Gastroesophageal sphincter (tissue), 4 donors: ENCODE measurements around the gene TMEM30A. TPM values are rescaled to one million over a fixed set of nuclear protein-coding genes. Genes with fewer than 3 reads are reported as not detected.

Source experiments
- ATAC-seq: fragments of 150-250 bp; one replicate; pipeline ENCODE4 v1.9.1; 2016; ENCODE audit warnings: mild to moderate bottlenecking, moderate library complexity
- H3K27ac ChIP-seq, 4 donors: fragments of 200-600 bp; sonication (generic) in 3 of 4; 1 replicate in 3 of 4; 2 replicates in 1 of 4; pipeline ENCODE4 v1.5.1; 2016 to 2019
- H3K27me3 ChIP-seq: fragments of 200-600 bp; sonication (generic); one replicate; pipeline ENCODE4 v1.5.1; 2019
- H3K36me3 ChIP-seq, 2 donors: fragments of 200-600 bp; sonication (generic); one replicate each; pipeline ENCODE4 v1.5.1; 2019; ENCODE audit warnings: control low read depth in 1 of 2
- H3K4me1 ChIP-seq, 3 donors: fragments of 200-600 bp; sonication (generic); 1 replicate in 2 of 3; 2 replicates in 1 of 3; pipeline ENCODE4 v1.5.1; 2016 to 2019; ENCODE audit warnings: control low read depth in 2 of 3
- H3K4me3 ChIP-seq, 2 donors: fragments of 200-600 bp; sonication (generic); one replicate each; pipeline ENCODE4 v1.5.1; 2019; ENCODE audit warnings: mild to moderate bottlenecking in 1 of 2, moderate library complexity in 1 of 2
- H3K9me3 ChIP-seq, 3 donors: fragments of 200-600 bp; sonication (generic); one replicate each; pipeline ENCODE4 v1.5.1; 2017 to 2019; ENCODE audit warnings: control low read depth in 2 of 3
- CTCF ChIP-seq, 4 experiments: fragments of 200-600 bp in 2 of 4; fragments of 450-650 bp in 2 of 4; sonication (generic) in 1 of 4; IDR thresholded peaks; one replicate each; pipeline ENCODE4 v1.5.1; 2017 to 2019; ENCODE audit warnings: antibody characterized with exemption in 4 of 4, mild to moderate bottlenecking in 2 of 4, moderate library complexity in 2 of 4
- EP300 ChIP-seq: sonication (generic); formaldehyde crosslinking; IDR thresholded peaks from one replicate; pipeline ENCODE4 v1.6.1; 2017; ENCODE audit warnings: antibody characterized with exemption, mild to moderate bottlenecking
- POLR2A ChIP-seq, 2 donors: fragments of 450-650 bp; IDR thresholded peaks; one replicate each; pipeline ENCODE4 v1.6.1; 2017; ENCODE audit warnings: antibody characterized with exemption in 2 of 2, mild to moderate bottlenecking in 2 of 2, moderate library complexity in 1 of 2
- POLR2AphosphoS5 ChIP-seq: sonication (generic); formaldehyde crosslinking; IDR thresholded peaks from one replicate; pipeline ENCODE4 v1.6.1; 2017; ENCODE audit warnings: antibody characterized with exemption
- WGBS, 2 donors: methylation state at CpG; one replicate each; pipeline ENCODE4 v1.1.5; 2018; ENCODE audit warnings: low coverage in 1 of 2; 5-methylcytosine and 5-hydroxymethylcytosine counted together
- total RNA-seq, 4 donors: library from RNA; depleted of rRNA; stranded (reverse); fragments of >200 nt; gene quantifications; one replicate each; pipeline ENCODE4 v1.1.0, GENCODE V29; 2016

The TMEM30A gene
- total RNA-seq, 4 donors from 2014 or later: 90.2 to 125 (median 97.5) TPM

- H3K4me3 ChIP-seq: no peak overlapping the region
- no peak overlapping the region for H3K27ac ChIP-seq
- no peaks in the 10 kb centered on the region for H3K27me3 ChIP-seq
- 38% methylated on average over 2 of the region's 2 CpGs for WGBS, 2 donors
- no peaks in the 10 kb centered on the region for H3K9me3 ChIP-seq
- no peak for ATAC-seq
- peaks cover 0 to 10% (median 0%) of the 10 kb centered on the region in 3 donors for H3K4me1 ChIP-seq
- no peaks in the 10 kb centered on the region for H3K36me3 ChIP-seq
- TF ChIP-seq POLR2AphosphoS5 (no peak), EP300 (no peak)
These were observed 22.9 kb upstream of the TMEM30A start for GRCh38 chr6:75307364-75308004.

GRCh38 chr6:75306064-75306463 is 21.5 kb upstream of the TMEM30A start:
- 54 to 76% methylated on average over 3 of the region's 3 CpGs for whole genome bisulfite sequencing, 2 donors
- H3K9me3 ChIP-seq: no peaks in the 10 kb centered on the region
- ATAC-seq: no peak
- H3K27me3 ChIP-seq: no peaks in the 10 kb centered on the region
- H3K36me3 ChIP-seq: no peaks in the 10 kb centered on the region
- H3K4me1 ChIP-seq: peaks cover 0 to 23% (median 0%) of the 10 kb centered on the region in 3 donors
- no peak overlapping the region for H3K4me3 ChIP-seq
- TF ChIP-seq CTCF (IDR thresholded peaks at IDR 0.05) (no peak), POLR2A (IDR thresholded peaks at IDR 0.05) (no peak), POLR2AphosphoS5 (peak; percentile 57)
- peak overlapping the region in 1 of 4 donors; percentile 29 for H3K27ac ChIP-seq

- Histone ChIP-seq H3K27ac (peak overlapping the region in 1 of 4 donors; percentile 18), H3K36me3 (no peaks in the 10 kb centered on the region), H3K4me1 (peaks cover 0 to 28% (median 3%) of the 10 kb centered on the region in 3 donors), H3K4me3 (no peak overlapping the region), H3K9me3 (no peaks in the 10 kb centered on the region), H3K27me3 (no peaks in the 10 kb centered on the region)
- TF ChIP-seq EP300 (no peak), POLR2AphosphoS5 (no peak), CTCF (IDR thresholded peaks at IDR 0.05) (no peak), POLR2A (IDR thresholded peaks at IDR 0.05) (no peak)
- 59 to 77% methylated on average over 4 to 5 of the region's 5 CpGs for WGBS, 2 donors
- ATAC-seq: no peak
These were observed 21.0 kb upstream of the TMEM30A start for GRCh38 chr6:75305573-75305972.

GRCh38 chr6:75302280-75302679 is 17.7 kb upstream of the TMEM30A start:
- no peak for TF ChIP-seq POLR2AphosphoS5
- no peak for TF ChIP-seq EP300
- no peak for TF ChIP-seq CTCF (IDR thresholded peaks at IDR 0.05)
- no peak for TF ChIP-seq POLR2A (IDR thresholded peaks at IDR 0.05)
- Histone ChIP-seq H3K9me3 (no peaks in the 10 kb centered on the region), H3K27me3 (no peaks in the 10 kb centered on the region), H3K4me1 (peaks cover 3 to 40% (median 10%) of the 10 kb centered on the region in 3 donors), H3K4me3 (no peak overlapping the region), H3K36me3 (no peaks in the 10 kb centered on the region), H3K27ac (peak overlapping the region in 2 of 4 donors; percentile 7 to 38)
- no peak for ATAC-seq
- 82 to 83% methylated on average over 2 to 3 of the region's 3 CpGs for WGBS, 2 donors

- TF ChIP-seq POLR2AphosphoS5 (no peak), POLR2A (IDR thresholded peaks at IDR 0.05) (no peak), CTCF (IDR thresholded peaks at IDR 0.05) (no peak), EP300 (no peak)
- Histone ChIP-seq H3K9me3 (no peaks in the 10 kb centered on the region), H3K27ac (peak overlapping the region in 1 of 4 donors; percentile 38), H3K27me3 (no peaks in the 10 kb centered on the region), H3K4me3 (no peak overlapping the region), H3K4me1 (peaks cover 3 to 44% (median 10%) of the 10 kb centered on the region in 3 donors), H3K36me3 (no peaks in the 10 kb centered on the region)
- no peak for ATAC-seq
These were observed 16.9 kb upstream of the TMEM30A start for GRCh38 chr6:75301537-75301936.
